ENCODE measurements around the gene PAGR1. TPM values are rescaled to one million over a fixed set of nuclear protein-coding genes. Genes with fewer than 3 reads are reported as not detected.

The PAGR1 gene
- total and polyA plus RNA-seq, 2 of the 8 experiments (the other 6 are each of a cell fraction or from before 2014, with no cell fraction given): 35.4 to 56.4 TPM

- H2BK20ac ChIP-seq (ENCODE audit: low read length): no peak overlapping the region
- no peaks in the 10 kb centered on the region for H3K36me3 ChIP-seq (ENCODE audit: control insufficient read depth in 2 of 4, insufficient read depth in 4 of 4, low read length in 3 of 4)
- no peak overlapping the region for H2AFZ ChIP-seq (ENCODE audit: low read length)
- no peak overlapping the region for H3K4me3 ChIP-seq (ENCODE audit: extremely low read depth in 1 of 4, insufficient read depth in 2 of 4, low read depth in 3 of 4, low read length in 4 of 4)
- H3K9ac ChIP-seq (replicated peaks in 1 of 4; ENCODE audit: extremely low read depth in 1 of 4, low read depth in 3 of 4, low read length in 3 of 4): no peak overlapping the region
- no peak overlapping the region for H4K8ac ChIP-seq (ENCODE audit: extremely low read depth, insufficient read depth, low read length)
- H3K9me3 ChIP-seq (ENCODE audit: insufficient read depth in 2 of 2, low read depth in 1 of 2, low read length in 1 of 2): no peaks in the 10 kb centered on the region
- H2BK5ac ChIP-seq (ENCODE audit: low read depth, low read length): no peak overlapping the region
- no peak for TF ChIP-seq JUN (IDR thresholded peaks at IDR 0.05; ENCODE audit: low read depth, low read length)
- no peak for TF ChIP-seq EGR1 (IDR thresholded peaks at IDR 0.05; ENCODE audit: borderline replicate concordance, low read depth, low read length)
- no peak for TF ChIP-seq CHD1 (IDR thresholded peaks at IDR 0.05; ENCODE audit: low read depth, low read length)
- no peak for TF ChIP-seq HDAC2 (IDR thresholded peaks at IDR 0.05; ENCODE audit: borderline replicate concordance in 1 of 2, low read depth in 2 of 2, low read length in 2 of 2)
- TF ChIP-seq SAP30 (IDR thresholded peaks at IDR 0.05; ENCODE audit: insufficient read depth, insufficient replicate concordance, low read length): no peak
- no peak for TF ChIP-seq NANOG (IDR thresholded peaks at IDR 0.05; ENCODE audit: insufficient read depth, low read depth, low read length, poor library complexity, severe bottlenecking)
- TF ChIP-seq, protein P1, sequence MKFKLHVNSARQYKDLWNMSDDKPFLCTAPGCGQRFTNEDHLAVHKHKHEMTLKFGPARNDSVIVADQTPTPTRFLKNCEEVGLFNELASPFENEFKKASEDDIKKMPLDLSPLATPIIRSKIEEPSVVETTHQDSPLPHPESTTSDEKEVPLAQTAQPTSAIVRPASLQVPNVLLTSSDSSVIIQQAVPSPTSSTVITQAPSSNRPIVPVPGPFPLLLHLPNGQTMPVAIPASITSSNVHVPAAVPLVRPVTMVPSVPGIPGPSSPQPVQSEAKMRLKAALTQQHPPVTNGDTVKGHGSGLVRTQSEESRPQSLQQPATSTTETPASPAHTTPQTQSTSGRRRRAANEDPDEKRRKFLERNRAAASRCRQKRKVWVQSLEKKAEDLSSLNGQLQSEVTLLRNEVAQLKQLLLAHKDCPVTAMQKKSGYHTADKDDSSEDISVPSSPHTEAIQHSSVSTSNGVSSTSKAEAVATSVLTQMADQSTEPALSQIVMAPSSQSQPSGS (IDR thresholded peaks at IDR 0.05; ENCODE audit: low read length): no peak
- TF ChIP-seq GABPA (IDR thresholded peaks at IDR 0.05; ENCODE audit: borderline replicate concordance, insufficient read depth, low read length): no peak
- CTCF ChIA-PET (ENCODE audit: partially characterized antibody): interaction anchor here (0.6 to 3.6 kb wide), 7 partner anchors 9 to 127 kb away, joined by 3 to 27 read pairs (median 3); partner anchors contain the start of gene CDIPT
- no peak overlapping the region for H3K14ac ChIP-seq (ENCODE audit: insufficient read length)
- WGBS, 2 experiments (ENCODE audit: extremely low coverage in 1 of 2, insufficient coverage in 1 of 2, insufficient read length in 1 of 2, insufficient replicate concordance in 2 of 2, low coverage in 1 of 2, low lambda C conversion rate in 2 of 2, missing lambda C conversion rate in 1 of 2): 95% methylated on average over 5 of the region's 5 CpGs; no CpG with 5 or more reads in 1 of the 2 experiments
- no peak overlapping the region for H4K5ac ChIP-seq (ENCODE audit: insufficient read length, low read depth, low read length)
- no peak overlapping the region for H2AK5ac ChIP-seq (ENCODE audit: low read depth, low read length)
- peaks cover 0 to 2% (median 0%) of the 10 kb centered on the region in 4 experiments; a peak in 1 of 7 replicates for H3K4me1 ChIP-seq (replicated peaks in 1 of 4; ENCODE audit: control insufficient read depth in 3 of 4, insufficient read depth in 4 of 4, low read length in 3 of 4)
- POLR2A ChIA-PET (ENCODE audit: partially characterized antibody): interaction anchor here (1.0 to 3.0 kb wide), 4 partner anchors 9 to 18 kb away, joined by 4 to 16 read pairs (median 8); partner anchors contain the start of gene PAGR1
- H3K27ac ChIP-seq (ENCODE audit: low read depth, low read length): no peak overlapping the region
- H3K56ac ChIP-seq (replicated peaks; ENCODE audit: insufficient read length, low read depth, low read length): no peak overlapping the region
- no peak for DNase-seq (ENCODE audit: low read depth in 1 of 2, low spot score in 2 of 2)
- no peaks in the 10 kb centered on the region for H3K23me2 ChIP-seq (ENCODE audit: low read depth, low read length)
- no peak overlapping the region for H3K18ac ChIP-seq (ENCODE audit: extremely low read depth, low read length)
- no peak overlapping the region for H2BK120ac ChIP-seq (replicated peaks; ENCODE audit: low read depth, low read length)
- H3K27me3 ChIP-seq (replicated peaks in 1 of 4; ENCODE audit: control insufficient read depth in 3 of 4, extremely low read depth in 1 of 4, insufficient read depth in 3 of 4, low read length in 3 of 4): 0 out of 7 replicates have a peak, but pooled peaks cover 0 to 3% (median 0%) of the 10 kb centered on the region in 4 experiments
- H3K79me1 ChIP-seq (ENCODE audit: low read depth, low read length): no peaks in the 10 kb centered on the region
- no peak overlapping the region for H3K4me2 ChIP-seq (ENCODE audit: insufficient read depth in 1 of 2, low read depth in 2 of 2, low read length in 2 of 2)
- no peaks in the 10 kb centered on the region for H3K79me2 ChIP-seq (ENCODE audit: control insufficient read depth in 1 of 2, insufficient read depth in 2 of 2, low read length in 2 of 2)
- no peak overlapping the region for H3K4ac ChIP-seq (replicated peaks; ENCODE audit: insufficient read length, low read depth, low read length)
- H4K20me1 ChIP-seq (replicated peaks in 1 of 2; ENCODE audit: control insufficient read depth in 1 of 2, insufficient read depth in 2 of 2, low read length in 2 of 2): no peaks in the 10 kb centered on the region
- H2BK15ac ChIP-seq (ENCODE audit: low read length): no peak overlapping the region
- no peak overlapping the region for H2BK12ac ChIP-seq (ENCODE audit: low read depth, low read length)
- no peak overlapping the region for H3K23ac ChIP-seq (ENCODE audit: insufficient read length)
- no peak for FAIRE-seq
- H4K91ac ChIP-seq (replicated peaks; ENCODE audit: insufficient read length, low read length): no peak overlapping the region
Observed at GRCh38 chr16:29834079-29834478, 18.1 kb downstream of the PAGR1 start.
